GM12878 (cell line): ENCODE data around the gene PCK1. TPM values are rescaled to one million over a fixed set of nuclear protein-coding genes. Genes with fewer than 3 reads are reported as not detected.

ENCODE experiments used
- ATAC-seq: fragments of 200-7000 bp; cut with Tn5 transposase; 3 replicates; pipeline ENCODE4 v1.9.1; 2020; ENCODE audit warnings: mild to moderate bottlenecking, moderate library complexity
- BruUV-seq: library from RNA; stranded (reverse); fragments of 400-500 nt; replicated peaks from 2 replicates; lab custom pipeline; 2021; lab: Mats Ljungman, UMichigan
- CTCF ChIA-PET: fragments of 300-600 bp; sonication (Branson Sonifier 250); formaldehyde crosslinking; extraction: SDS; loops from one replicate; lab custom pipeline; 2021; ENCODE audit warnings: inconsistent platforms; lab: Yijun Ruan, JAX
- POLR2A ChIA-PET: fragments of 350-600 bp; formaldehyde crosslinking; extraction: SDS; loops from one replicate; lab custom pipeline; 2021; ENCODE audit warnings: inconsistent platforms; lab: Charles Lee
- RAD21 ChIA-PET: fragments of 300-600 bp; sonication (Branson Sonifier 250); formaldehyde crosslinking; loops from one replicate; lab custom pipeline; 2023; ENCODE audit warnings: antibody characterized with exemption; ENCODE audit not compliant: unreplicated experiment; lab: Charles Lee
- SMC1A ChIA-PET: fragments of 300-600 bp; sonication (Branson Sonifier 250); formaldehyde crosslinking; loops from one replicate; lab custom pipeline; 2023; ENCODE audit not compliant: unreplicated experiment, uncharacterized antibody; lab: Charles Lee
- DNase-seq: peaks from one replicate; pipeline ENCODE4 v3.0.0-alpha.2; 2011; ENCODE audit warnings: low read depth, low spot score
- FAIRE-seq: peaks from 3 replicates; lab custom pipeline; 2011; peaks lifted over from hg19 to GRCh38; lab: Jason Lieb, UNC
- H2AFZ ChIP-seq: 2 replicates; pipeline ENCODE4 v1.6.0; 2011; ENCODE audit warnings: low read depth, low read length, control low read depth; ENCODE audit not compliant: control insufficient read depth
- H3K27ac ChIP-seq: 2 replicates; pipeline ENCODE4 v1.5.1; 2011; ENCODE audit warnings: control low read depth; ENCODE audit not compliant: control insufficient read depth, insufficient read depth
- H3K27me3 ChIP-seq, 2 experiments: replicated peaks in 1 of 2; 2 replicates each; pipeline versions ENCODE4 v1.6.0 to v1.6.1; 2011; ENCODE audit warnings: low read length in 1 of 2; ENCODE audit not compliant: control insufficient read depth in 2 of 2, insufficient read depth in 2 of 2
- H3K36me3 ChIP-seq, 2 experiments: 2 replicates each; pipeline ENCODE4 v1.5.1; 2011; ENCODE audit warnings: low read length in 1 of 2; ENCODE audit not compliant: control insufficient read depth in 2 of 2, insufficient read depth in 2 of 2
- H3K4me1 ChIP-seq: 2 replicates; pipeline ENCODE4 v1.6.1; 2011; ENCODE audit warnings: mild to moderate bottlenecking, low read length, moderate library complexity, mixed read lengths; ENCODE audit not compliant: control insufficient read depth, insufficient read depth
- H3K4me2 ChIP-seq: 2 replicates; pipeline ENCODE4 v1.6.0; 2011; ENCODE audit warnings: control low read depth; ENCODE audit not compliant: control insufficient read depth, insufficient read depth
- H3K4me3 ChIP-seq: fragments of 200-600 bp; sonication (generic); 2 replicates; pipeline ENCODE4 v1.5.1; 2016
- H3K79me2 ChIP-seq: 2 replicates; pipeline ENCODE4 v1.6.0; 2011; ENCODE audit warnings: low read length; ENCODE audit not compliant: control insufficient read depth, insufficient read depth
- H3K9ac ChIP-seq: 2 replicates; pipeline ENCODE4 v1.8.0; 2011; ENCODE audit warnings: low read length, control low read depth, mixed read lengths; ENCODE audit not compliant: control insufficient read depth, insufficient read depth
- H3K9me3 ChIP-seq: replicated peaks from 3 replicates; pipeline ENCODE4 v1.5.1; 2011; ENCODE audit warnings: mild to moderate bottlenecking, low read length; ENCODE audit not compliant: control insufficient read depth, insufficient read depth
- H4K20me1 ChIP-seq: 2 replicates; pipeline ENCODE4 v1.6.0; 2011; ENCODE audit not compliant: control insufficient read depth, insufficient read depth
- DPF2 ChIP-seq: fragments of 450-650 bp; IDR thresholded peaks from 2 replicates; pipeline ENCODE4 v1.6.1; 2017; ENCODE audit warnings: mild to moderate bottlenecking
- IKZF1 ChIP-seq: fragments of 450-650 bp; conservative IDR thresholded peaks from 2 replicates; pipeline ENCODE4 v1.6.1; 2017; ENCODE audit warnings: antibody characterized with exemption, mild to moderate bottlenecking
- NBN ChIP-seq: fragments of 450-650 bp; IDR thresholded peaks from 2 replicates; pipeline ENCODE4 v1.6.1; 2016
- PML ChIP-seq: IDR thresholded peaks from 2 replicates; pipeline ENCODE4 v1.6.1; 2012; ENCODE audit warnings: low read length, inconsistent platforms
- STAT1 ChIP-seq: fragments of 450-650 bp; conservative IDR thresholded peaks from 2 replicates; pipeline ENCODE4 v1.6.1; 2014; ENCODE audit warnings: antibody characterized with exemption, mild to moderate bottlenecking
- ZBED1 ChIP-seq: IDR thresholded peaks from 2 replicates; pipeline ENCODE4 v1.6.1; 2016; ENCODE audit warnings: borderline replicate concordance
- WGBS: methylation state at CpG from one replicate; pipeline ENCODE4 v1.1.6; 2016; ENCODE audit warnings: low lambda C conversion rate; ENCODE audit not compliant: insufficient replicate concordance, insufficient coverage; ENCODE audit errors: missing lambda C conversion rate; 5-methylcytosine and 5-hydroxymethylcytosine counted together
- in situ Hi-C: fragments of 300-500 bp; cut with MboI; formaldehyde crosslinking; loops from 9 replicates; pipeline ENCODE4 v1.14.3; 2018; ENCODE audit warnings: mixed read lengths
- intact Hi-C: fragments of 100-400 bp; cut with micrococcal nuclease; formaldehyde crosslinking; loops from one replicate; pipeline ENCODE4 v1.14.2; 2022; ENCODE audit not compliant: unreplicated experiment
- polyA plus RNA-seq, 11 experiments: library from polyadenylated mRNA; depleted of rRNA in 4 of 11; unstranded in 6 of 11; stranded (reverse) in 5 of 11; fragments of >200 nt; fragmentation: Nextera tagmentation in 4 of 11; fragmentation: Illumina TruSeq in 1 of 11; extraction: Ambion mirVana in 4 of 11; extraction: Trizol in 1 of 11; gene quantifications; 1 replicate in 1 of 11; 2 replicates in 10 of 11; pipeline versions ENCODE4 v1.2.1 to v1.2.3, GENCODE V29; 2011 to 2016; ENCODE audit warnings: inconsistent platforms in 2 of 11, missing spikeins in 2 of 11, low read depth in 1 of 11
- total RNA-seq, 4 experiments: library from RNA; depleted of rRNA in 3 of 4; stranded (reverse); fragments of >200 nt in 3 of 4; fragmentation: Illumina TruSeq in 1 of 4; extraction: Trizol in 1 of 4; gene quantifications; 2 replicates each; pipeline versions ENCODE4 v1.2.1 to v1.2.3, GENCODE V29; 2013 to 2021
- TF ChIP-seq, protein P1 (sequence below): fragments of 450-650 bp; conservative IDR thresholded peaks from 2 replicates; pipeline ENCODE4 v1.6.1; 2017; ENCODE audit warnings: mild to moderate bottlenecking, moderate library complexity
- TF ChIP-seq, protein P2 (sequence below): IDR thresholded peaks from 2 replicates; pipeline ENCODE4 v1.6.1; 2012; ENCODE audit warnings: mild to moderate bottlenecking, low read depth, low read length
- TF ChIP-seq, protein P3 (sequence below): IDR thresholded peaks from 2 replicates; pipeline ENCODE4 v1.6.1; 2011; ENCODE audit warnings: borderline replicate concordance, low read depth, mild to moderate bottlenecking, moderate library complexity, mixed read lengths, low read length; ENCODE audit not compliant: insufficient read depth; ENCODE audit errors: extremely low read length
- TF ChIP-seq, protein P4 (sequence below): fragments of 450-650 bp; IDR thresholded peaks from 2 replicates; pipeline ENCODE4 v1.6.1; 2018; ENCODE audit warnings: mild to moderate bottlenecking, low read depth, moderate library complexity; ENCODE audit not compliant: partially characterized antibody
- TF ChIP-seq, protein P5 (sequence below): fragments of 450-650 bp; IDR thresholded peaks from 2 replicates; pipeline ENCODE4 v1.6.1; 2017; ENCODE audit warnings: low read depth, mild to moderate bottlenecking, moderate library complexity

Gene PCK1
- total and polyA plus RNA-seq, 10 of the 15 experiments (the other 5 are each of a cell fraction or from before 2014, with no cell fraction given) = 0.02 to 0.33 (median 0.09) TPM; not detected in 5

DNA sequence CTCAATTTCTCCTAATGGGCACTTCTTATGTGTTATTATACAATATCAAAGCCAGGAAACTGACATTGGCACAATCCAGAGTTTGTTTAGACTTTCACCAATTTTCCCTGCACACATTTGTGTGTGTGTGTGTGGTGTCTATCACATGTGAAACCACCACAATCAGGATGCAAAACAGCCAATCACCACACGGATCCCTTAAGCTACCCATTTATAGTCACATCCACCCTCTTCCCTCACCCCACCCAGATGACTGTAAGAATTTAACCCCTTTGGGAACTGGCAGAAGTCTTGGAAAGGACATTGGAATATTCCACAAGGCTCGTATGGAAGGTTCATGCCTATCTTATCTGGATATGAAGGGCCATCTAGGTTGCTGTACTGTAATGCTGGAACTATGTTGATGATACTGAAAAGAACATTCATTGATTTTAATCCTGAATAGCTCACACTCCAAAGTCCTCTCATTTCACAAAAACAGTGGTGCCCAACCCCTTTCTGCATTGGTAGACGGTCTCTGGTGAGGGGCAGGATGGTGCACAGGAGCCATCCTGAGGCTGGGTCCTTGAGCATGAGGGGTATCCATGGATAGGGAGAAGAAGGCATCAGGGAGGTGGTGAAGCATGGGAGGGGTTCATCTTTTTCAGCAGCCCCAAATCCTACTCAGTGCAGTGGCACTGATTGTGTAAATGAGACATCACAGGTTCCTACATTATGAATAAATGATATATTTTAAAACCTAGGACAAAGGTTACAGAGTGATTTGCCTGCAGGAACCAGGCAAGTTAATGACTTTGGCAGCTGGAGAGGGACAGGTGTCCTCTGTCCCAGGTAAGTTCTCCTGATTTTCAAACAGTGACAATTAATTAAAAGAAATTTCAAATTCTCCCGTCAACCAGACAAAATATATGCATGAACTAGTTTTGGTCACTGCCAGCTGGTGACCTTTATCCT is 23.9 kb upstream of the PCK1 start:
- SMC1A ChIA-PET = interaction anchor here (0.9 kb wide), 1 partner anchor 38 kb away, joined by 3 read pairs; no protein-coding TSS in a partner anchor
- H3K4me2 ChIP-seq = no peak overlapping the region
- peaks cover 0 to 7% of the 10 kb centered on the region in 2 experiments for H3K27me3 ChIP-seq
- no peak for FAIRE-seq
- no peaks in the 10 kb centered on the region for H3K79me2 ChIP-seq
- intact Hi-C loops = no loop called here
- CTCF ChIA-PET = no interaction called here
- H3K36me3 ChIP-seq = no peaks in the 10 kb centered on the region
- no peaks in the 10 kb centered on the region for H3K9me3 ChIP-seq
- H4K20me1 ChIP-seq = no peaks in the 10 kb centered on the region
- H3K27ac ChIP-seq = no peak overlapping the region
- no peaks in the 10 kb centered on the region for H3K4me1 ChIP-seq
- ATAC-seq = no peak
- BruUV-seq = no TSS peak
- RAD21 ChIA-PET = no interaction called here
- no peak overlapping the region for H2AFZ ChIP-seq
- in situ Hi-C loops = no loop called here
- no peak overlapping the region for H3K4me3 ChIP-seq
- no peak for DNase-seq
- 7% methylated on average over 4 of the region's 4 CpGs for WGBS
- POLR2A ChIA-PET = no interaction called here
- no peak overlapping the region for H3K9ac ChIP-seq
- TF ChIP-seq, protein P1, sequence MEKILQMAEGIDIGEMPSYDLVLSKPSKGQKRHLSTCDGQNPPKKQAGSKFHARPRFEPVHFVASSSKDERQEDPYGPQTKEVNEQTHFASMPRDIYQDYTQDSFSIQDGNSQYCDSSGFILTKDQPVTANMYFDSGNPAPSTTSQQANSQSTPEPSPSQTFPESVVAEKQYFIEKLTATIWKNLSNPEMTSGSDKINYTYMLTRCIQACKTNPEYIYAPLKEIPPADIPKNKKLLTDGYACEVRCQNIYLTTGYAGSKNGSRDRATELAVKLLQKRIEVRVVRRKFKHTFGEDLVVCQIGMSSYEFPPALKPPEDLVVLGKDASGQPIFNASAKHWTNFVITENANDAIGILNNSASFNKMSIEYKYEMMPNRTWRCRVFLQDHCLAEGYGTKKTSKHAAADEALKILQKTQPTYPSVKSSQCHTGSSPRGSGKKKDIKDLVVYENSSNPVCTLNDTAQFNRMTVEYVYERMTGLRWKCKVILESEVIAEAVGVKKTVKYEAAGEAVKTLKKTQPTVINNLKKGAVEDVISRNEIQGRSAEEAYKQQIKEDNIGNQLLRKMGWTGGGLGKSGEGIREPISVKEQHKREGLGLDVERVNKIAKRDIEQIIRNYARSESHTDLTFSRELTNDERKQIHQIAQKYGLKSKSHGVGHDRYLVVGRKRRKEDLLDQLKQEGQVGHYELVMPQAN = no peak
- no peak for TF ChIP-seq ZBED1
- TF ChIP-seq STAT1 = no peak
- TF ChIP-seq, protein P2, sequence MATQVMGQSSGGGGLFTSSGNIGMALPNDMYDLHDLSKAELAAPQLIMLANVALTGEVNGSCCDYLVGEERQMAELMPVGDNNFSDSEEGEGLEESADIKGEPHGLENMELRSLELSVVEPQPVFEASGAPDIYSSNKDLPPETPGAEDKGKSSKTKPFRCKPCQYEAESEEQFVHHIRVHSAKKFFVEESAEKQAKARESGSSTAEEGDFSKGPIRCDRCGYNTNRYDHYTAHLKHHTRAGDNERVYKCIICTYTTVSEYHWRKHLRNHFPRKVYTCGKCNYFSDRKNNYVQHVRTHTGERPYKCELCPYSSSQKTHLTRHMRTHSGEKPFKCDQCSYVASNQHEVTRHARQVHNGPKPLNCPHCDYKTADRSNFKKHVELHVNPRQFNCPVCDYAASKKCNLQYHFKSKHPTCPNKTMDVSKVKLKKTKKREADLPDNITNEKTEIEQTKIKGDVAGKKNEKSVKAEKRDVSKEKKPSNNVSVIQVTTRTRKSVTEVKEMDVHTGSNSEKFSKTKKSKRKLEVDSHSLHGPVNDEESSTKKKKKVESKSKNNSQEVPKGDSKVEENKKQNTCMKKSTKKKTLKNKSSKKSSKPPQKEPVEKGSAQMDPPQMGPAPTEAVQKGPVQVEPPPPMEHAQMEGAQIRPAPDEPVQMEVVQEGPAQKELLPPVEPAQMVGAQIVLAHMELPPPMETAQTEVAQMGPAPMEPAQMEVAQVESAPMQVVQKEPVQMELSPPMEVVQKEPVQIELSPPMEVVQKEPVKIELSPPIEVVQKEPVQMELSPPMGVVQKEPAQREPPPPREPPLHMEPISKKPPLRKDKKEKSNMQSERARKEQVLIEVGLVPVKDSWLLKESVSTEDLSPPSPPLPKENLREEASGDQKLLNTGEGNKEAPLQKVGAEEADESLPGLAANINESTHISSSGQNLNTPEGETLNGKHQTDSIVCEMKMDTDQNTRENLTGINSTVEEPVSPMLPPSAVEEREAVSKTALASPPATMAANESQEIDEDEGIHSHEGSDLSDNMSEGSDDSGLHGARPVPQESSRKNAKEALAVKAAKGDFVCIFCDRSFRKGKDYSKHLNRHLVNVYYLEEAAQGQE = no peak
- TF ChIP-seq, protein P3, sequence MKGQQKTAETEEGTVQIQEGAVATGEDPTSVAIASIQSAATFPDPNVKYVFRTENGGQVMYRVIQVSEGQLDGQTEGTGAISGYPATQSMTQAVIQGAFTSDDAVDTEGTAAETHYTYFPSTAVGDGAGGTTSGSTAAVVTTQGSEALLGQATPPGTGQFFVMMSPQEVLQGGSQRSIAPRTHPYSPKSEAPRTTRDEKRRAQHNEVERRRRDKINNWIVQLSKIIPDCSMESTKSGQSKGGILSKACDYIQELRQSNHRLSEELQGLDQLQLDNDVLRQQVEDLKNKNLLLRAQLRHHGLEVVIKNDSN = no peak
- no peak for TF ChIP-seq NBN
- TF ChIP-seq, protein P4, sequence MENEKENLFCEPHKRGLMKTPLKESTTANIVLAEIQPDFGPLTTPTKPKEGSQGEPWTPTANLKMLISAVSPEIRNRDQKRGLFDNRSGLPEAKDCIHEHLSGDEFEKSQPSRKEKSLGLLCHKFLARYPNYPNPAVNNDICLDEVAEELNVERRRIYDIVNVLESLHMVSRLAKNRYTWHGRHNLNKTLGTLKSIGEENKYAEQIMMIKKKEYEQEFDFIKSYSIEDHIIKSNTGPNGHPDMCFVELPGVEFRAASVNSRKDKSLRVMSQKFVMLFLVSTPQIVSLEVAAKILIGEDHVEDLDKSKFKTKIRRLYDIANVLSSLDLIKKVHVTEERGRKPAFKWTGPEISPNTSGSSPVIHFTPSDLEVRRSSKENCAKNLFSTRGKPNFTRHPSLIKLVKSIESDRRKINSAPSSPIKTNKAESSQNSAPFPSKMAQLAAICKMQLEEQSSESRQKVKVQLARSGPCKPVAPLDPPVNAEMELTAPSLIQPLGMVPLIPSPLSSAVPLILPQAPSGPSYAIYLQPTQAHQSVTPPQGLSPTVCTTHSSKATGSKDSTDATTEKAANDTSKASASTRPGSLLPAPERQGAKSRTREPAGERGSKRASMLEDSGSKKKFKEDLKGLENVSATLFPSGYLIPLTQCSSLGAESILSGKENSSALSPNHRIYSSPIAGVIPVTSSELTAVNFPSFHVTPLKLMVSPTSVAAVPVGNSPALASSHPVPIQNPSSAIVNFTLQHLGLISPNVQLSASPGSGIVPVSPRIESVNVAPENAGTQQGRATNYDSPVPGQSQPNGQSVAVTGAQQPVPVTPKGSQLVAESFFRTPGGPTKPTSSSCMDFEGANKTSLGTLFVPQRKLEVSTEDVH = no peak
- TF ChIP-seq PML = no peak
- TF ChIP-seq IKZF1 = no peak
- TF ChIP-seq, protein P5, sequence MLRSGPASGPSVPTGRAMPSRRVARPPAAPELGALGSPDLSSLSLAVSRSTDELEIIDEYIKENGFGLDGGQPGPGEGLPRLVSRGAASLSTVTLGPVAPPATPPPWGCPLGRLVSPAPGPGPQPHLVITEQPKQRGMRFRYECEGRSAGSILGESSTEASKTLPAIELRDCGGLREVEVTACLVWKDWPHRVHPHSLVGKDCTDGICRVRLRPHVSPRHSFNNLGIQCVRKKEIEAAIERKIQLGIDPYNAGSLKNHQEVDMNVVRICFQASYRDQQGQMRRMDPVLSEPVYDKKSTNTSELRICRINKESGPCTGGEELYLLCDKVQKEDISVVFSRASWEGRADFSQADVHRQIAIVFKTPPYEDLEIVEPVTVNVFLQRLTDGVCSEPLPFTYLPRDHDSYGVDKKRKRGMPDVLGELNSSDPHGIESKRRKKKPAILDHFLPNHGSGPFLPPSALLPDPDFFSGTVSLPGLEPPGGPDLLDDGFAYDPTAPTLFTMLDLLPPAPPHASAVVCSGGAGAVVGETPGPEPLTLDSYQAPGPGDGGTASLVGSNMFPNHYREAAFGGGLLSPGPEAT = no peak
- TF ChIP-seq DPF2 = no peak
